Testis (tissue), 2 donors: ENCODE measurements around the gene RAP1GAP2.

Experiments
- POLR2A ChIP-seq: fragments of 450-650 bp; IDR thresholded peaks from one replicate; pipeline ENCODE4 v1.6.1; 2017; ENCODE audit warnings: antibody characterized with exemption, mild to moderate bottlenecking, moderate library complexity
- TF ChIP-seq, protein P1 (sequence below), 3 experiments: fragments of 450-650 bp in 2 of 3; fragments of 200-600 bp in 1 of 3; sonication (generic) in 1 of 3; IDR thresholded peaks; one replicate each; pipeline ENCODE4 v1.5.1; 2016 to 2019; ENCODE audit warnings: antibody characterized with exemption in 3 of 3, mild to moderate bottlenecking in 2 of 3, moderate library complexity in 1 of 3

DNA sequence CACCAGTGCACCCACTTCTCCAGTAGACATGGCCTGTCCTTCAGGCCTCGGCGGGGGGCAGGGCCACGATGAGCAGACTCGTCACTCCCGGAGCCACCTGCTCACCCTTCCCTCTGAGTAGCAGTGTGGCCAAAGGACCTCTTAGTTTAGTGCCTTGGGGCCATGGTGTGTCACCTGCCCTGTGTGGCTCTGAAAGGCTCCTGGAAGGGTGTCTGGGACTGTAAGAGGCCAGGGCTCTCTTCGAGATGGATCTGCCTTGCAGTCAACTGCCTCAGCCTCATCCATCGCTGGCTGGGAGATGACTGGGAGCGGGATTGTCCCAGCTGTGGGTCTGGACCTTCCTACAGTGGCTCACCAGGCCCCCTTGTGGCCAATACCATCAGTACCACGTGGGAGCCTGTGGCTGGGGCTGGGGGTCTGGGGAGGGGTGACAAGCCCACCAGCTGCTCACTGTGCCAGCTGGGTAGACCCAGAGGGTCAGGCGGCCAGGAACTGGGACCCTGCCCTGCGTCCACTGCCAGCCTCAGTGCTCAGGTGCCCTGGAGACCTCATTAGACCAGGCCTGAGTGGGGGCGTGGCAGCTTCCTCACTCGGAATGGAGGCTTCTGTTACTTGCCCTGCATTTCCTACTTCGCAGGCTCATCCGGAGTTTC, 133.8 kb downstream of the RAP1GAP2 start:
- TF ChIP-seq, protein P1, sequence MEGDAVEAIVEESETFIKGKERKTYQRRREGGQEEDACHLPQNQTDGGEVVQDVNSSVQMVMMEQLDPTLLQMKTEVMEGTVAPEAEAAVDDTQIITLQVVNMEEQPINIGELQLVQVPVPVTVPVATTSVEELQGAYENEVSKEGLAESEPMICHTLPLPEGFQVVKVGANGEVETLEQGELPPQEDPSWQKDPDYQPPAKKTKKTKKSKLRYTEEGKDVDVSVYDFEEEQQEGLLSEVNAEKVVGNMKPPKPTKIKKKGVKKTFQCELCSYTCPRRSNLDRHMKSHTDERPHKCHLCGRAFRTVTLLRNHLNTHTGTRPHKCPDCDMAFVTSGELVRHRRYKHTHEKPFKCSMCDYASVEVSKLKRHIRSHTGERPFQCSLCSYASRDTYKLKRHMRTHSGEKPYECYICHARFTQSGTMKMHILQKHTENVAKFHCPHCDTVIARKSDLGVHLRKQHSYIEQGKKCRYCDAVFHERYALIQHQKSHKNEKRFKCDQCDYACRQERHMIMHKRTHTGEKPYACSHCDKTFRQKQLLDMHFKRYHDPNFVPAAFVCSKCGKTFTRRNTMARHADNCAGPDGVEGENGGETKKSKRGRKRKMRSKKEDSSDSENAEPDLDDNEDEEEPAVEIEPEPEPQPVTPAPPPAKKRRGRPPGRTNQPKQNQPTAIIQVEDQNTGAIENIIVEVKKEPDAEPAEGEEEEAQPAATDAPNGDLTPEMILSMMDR (IDR thresholded peaks at IDR 0.05), result peak; percentile 21 to 50 (median 39)
- TF ChIP-seq POLR2A, result no peak
